ENCODE results near the gene ISLR.

The ISLR gene

GRCh38 chr15:74184582-74185091 is 11.1 kb downstream of the ISLR start:
- Histone ChIP-seq H3K36me3 (no peaks in the 10 kb centered on the region), H3K27ac (no peak overlapping the region), H3K27me3 (no peaks in the 10 kb centered on the region), H3K4me3 (ENCODE audit: low read depth in 1 of 2, low read length in 1 of 2) (no peak overlapping the region), H3K9me3 (no peaks in the 10 kb centered on the region), H3K4me1 (ENCODE audit: control insufficient read depth in 1 of 2, insufficient read depth in 1 of 2, low read depth in 1 of 2, low read length in 1 of 2) (no peaks in the 10 kb centered on the region)
- TF ChIP-seq CTCF (IDR thresholded peaks at IDR 0.05): no peak

GRCh38 chr15:74185710-74186348 is 12.3 kb downstream of the ISLR start:
- no peak overlapping the region for H3K27ac ChIP-seq
- H3K4me3 ChIP-seq (ENCODE audit: low read depth in 1 of 2, low read length in 1 of 2): no peak overlapping the region
- no peaks in the 10 kb centered on the region for H3K4me1 ChIP-seq (ENCODE audit: control insufficient read depth in 1 of 2, insufficient read depth in 1 of 2, low read depth in 1 of 2, low read length in 1 of 2)
- no peaks in the 10 kb centered on the region for H3K27me3 ChIP-seq
- H3K36me3 ChIP-seq: no peaks in the 10 kb centered on the region
- TF ChIP-seq CTCF (IDR thresholded peaks at IDR 0.05): no peak
- no peaks in the 10 kb centered on the region for H3K9me3 ChIP-seq

- Histone ChIP-seq H3K27me3 (no peaks in the 10 kb centered on the region), H3K4me1 (ENCODE audit: control insufficient read depth in 1 of 2, insufficient read depth in 1 of 2, low read depth in 1 of 2, low read length in 1 of 2) (no peaks in the 10 kb centered on the region), H3K36me3 (no peaks in the 10 kb centered on the region), H3K4me3 (ENCODE audit: low read depth in 1 of 2, low read length in 1 of 2) (no peak overlapping the region), H3K27ac (no peak overlapping the region), H3K9me3 (no peaks in the 10 kb centered on the region)
- no peak for TF ChIP-seq CTCF (IDR thresholded peaks at IDR 0.05)
Observed at GRCh38 chr15:74188216-74188615, 14.7 kb downstream of the ISLR start.

GRCh38 chr15:74191798-74192197 is 18.3 kb downstream of the ISLR start:
- Histone ChIP-seq H3K27me3 (no peaks in the 10 kb centered on the region), H3K27ac (no peak overlapping the region), H3K4me3 (ENCODE audit: low read depth in 1 of 2, low read length in 1 of 2) (no peak overlapping the region), H3K4me1 (ENCODE audit: control insufficient read depth in 1 of 2, insufficient read depth in 1 of 2, low read depth in 1 of 2, low read length in 1 of 2) (no peaks in the 10 kb centered on the region), H3K36me3 (no peaks in the 10 kb centered on the region), H3K9me3 (no peaks in the 10 kb centered on the region)
- no peak for TF ChIP-seq CTCF (IDR thresholded peaks at IDR 0.05)

GRCh38 chr15:74192751-74193150 is 19.2 kb downstream of the ISLR start:
- Histone ChIP-seq H3K27me3 (no peaks in the 10 kb centered on the region), H3K4me3 (ENCODE audit: low read depth in 1 of 2, low read length in 1 of 2) (no peak overlapping the region), H3K4me1 (ENCODE audit: control insufficient read depth in 1 of 2, insufficient read depth in 1 of 2, low read depth in 1 of 2, low read length in 1 of 2) (no peaks in the 10 kb centered on the region), H3K9me3 (no peaks in the 10 kb centered on the region), H3K36me3 (no peaks in the 10 kb centered on the region), H3K27ac (no peak overlapping the region)
- TF ChIP-seq CTCF (IDR thresholded peaks at IDR 0.05): no peak
